Pancreas (tissue), 10 donors: ENCODE results near the gene B3GNT2. TPM values are rescaled to one million over a fixed set of nuclear protein-coding genes. Genes with fewer than 3 reads are reported as not detected.

Experiments used
- ATAC-seq, 4 donors: fragments of 200-7000 bp; cut with Tn5 transposase; one replicate each; pipeline versions ENCODE4 v1.8.0 to v1.9.1; 2020; ENCODE audit warnings: mild to moderate bottlenecking in 4 of 4, moderate library complexity in 4 of 4
- DNase-seq, 6 donors: peaks; one replicate each; pipeline ENCODE4 v3.0.0-alpha.2; 2020
- FAIRE-seq: peaks from 2 replicates; lab custom pipeline; 2012; peaks lifted over from hg19 to GRCh38; lab: Jason Lieb, UNC
- H3K27ac ChIP-seq, 4 donors: fragments of 200-600 bp; sonication (generic); 1 replicate in 3 of 4; 2 replicates in 1 of 4; pipeline versions ENCODE4 v1.5.0 to v1.8.0; 2020
- H3K27me3 ChIP-seq, 4 donors: fragments of 200-600 bp; one replicate each; pipeline ENCODE4 v1.8.0; 2021
- H3K36me3 ChIP-seq, 3 donors: fragments of 200-600 bp; sonication (generic) in 1 of 3; one replicate each; pipeline versions ENCODE4 v1.5.0 to v1.8.0; 2020 to 2021
- H3K4me1 ChIP-seq, 3 donors: fragments of 200-600 bp; one replicate each; pipeline ENCODE4 v1.8.0; 2021
- H3K4me3 ChIP-seq, 4 donors: fragments of 200-600 bp; sonication (generic) in 2 of 4; one replicate each; pipeline versions ENCODE4 v1.5.0 to v1.8.0; 2020 to 2021
- H3K9me3 ChIP-seq, 4 donors: fragments of 200-600 bp; one replicate each; pipeline ENCODE4 v1.8.0; 2021
- CTCF ChIP-seq, 4 donors: fragments of 200-600 bp; sonication (generic) in 3 of 4; IDR thresholded peaks; one replicate each; pipeline versions ENCODE4 v1.5.0 to v1.8.0; 2021; ENCODE audit warnings: antibody characterized with exemption in 4 of 4
- WGBS, 2 donors: extraction: QIAGEN DNeasy Blood & Tissue Kit; methylation state at CpG; one replicate each; pipeline ENCODE4 v1.1.7; 2013; 5-methylcytosine and 5-hydroxymethylcytosine counted together
- intact Hi-C, 3 donors: fragments of 100-400 bp; cut with DNase I; formaldehyde crosslinking; loops; one replicate each; pipeline versions ENCODE4 v1.11.1 to v1.14.2; 2022
- polyA plus RNA-seq, 2 donors: library from polyadenylated mRNA; stranded (reverse); fragments of 200-250 nt; gene quantifications; one replicate each; pipeline ENCODE4 v1.2.3, GENCODE V29; 2013
- total RNA-seq, 6 donors: library from RNA; stranded (reverse); fragmentation: NEBNext Ultra II Directional in 4 of 6; extraction: Animal tissue kit (Norgen Biotek cat#: 25700) in 4 of 6; gene quantifications; one replicate each; pipeline versions ENCODE4 v1.2.1 to v1.2.4, GENCODE V29; 2021 to 2023
- donor health status: healthy with polysubstance abuse.
- donor health status: DM: no; HTN: no; CAD: no; lungs with moderate emphysema.
- donor health status: DM: no; HTN: no; CAD: no.
- donor health status: control.
- donor health status: control.
- donor health status: Bipolar disorder and iron deficiency.
- donor health status: DM: yes; HTN: yes; CAD: no.
- donor health status: DM: no; HTN: no; CAD: no.
- donor health status: DM: no; HTN: no; CAD: no.
- donor health status: DM: yes; HTN: yes; CAD: no.

B3GNT2 gene
- total and polyA plus RNA-seq, 8 donors = 3.7 to 15.4 (median 11.2) TPM

DNA sequence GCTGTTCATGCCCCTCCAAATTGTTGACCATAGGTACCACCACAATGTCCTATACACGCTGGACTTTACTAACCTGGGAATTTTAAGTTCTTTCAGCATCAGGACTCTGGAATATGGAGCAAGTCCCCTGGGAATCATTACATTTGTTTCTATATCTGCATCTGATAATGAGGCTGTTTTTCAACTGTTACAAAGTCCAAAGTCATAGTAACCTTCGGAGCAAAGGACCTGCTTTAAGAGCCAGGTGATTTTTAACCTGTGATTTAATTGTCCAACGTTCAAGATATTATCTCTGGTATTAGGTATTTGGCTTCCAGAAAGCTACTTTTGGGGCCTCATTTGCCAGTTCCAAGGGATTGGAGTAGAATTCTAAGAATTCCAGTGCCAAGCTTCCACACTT, 7.5 kb upstream of the B3GNT2 start:
- WGBS, 2 donors = 14 to 20% methylated on average over 3 of the region's 3 CpGs
- peak; percentile 55 to 78 (median 66) for ATAC-seq
- H3K4me3 ChIP-seq = no peak overlapping the region
- DNase-seq = no peak
- H3K36me3 ChIP-seq = no peaks in the 10 kb centered on the region
- no peaks in the 10 kb centered on the region for H3K27me3 ChIP-seq
- H3K9me3 ChIP-seq = no peaks in the 10 kb centered on the region
- intact Hi-C loops = no loop called here
- no peak for FAIRE-seq
- TF ChIP-seq CTCF (IDR thresholded peaks at IDR 0.05) = no peak
- peak overlapping the region in 3 of 4 donors; percentile 39 to 71 (median 59) for H3K27ac ChIP-seq
- H3K4me1 ChIP-seq = peaks cover 25 to 29% (median 25%) of the 10 kb centered on the region in 3 donors

DNA sequence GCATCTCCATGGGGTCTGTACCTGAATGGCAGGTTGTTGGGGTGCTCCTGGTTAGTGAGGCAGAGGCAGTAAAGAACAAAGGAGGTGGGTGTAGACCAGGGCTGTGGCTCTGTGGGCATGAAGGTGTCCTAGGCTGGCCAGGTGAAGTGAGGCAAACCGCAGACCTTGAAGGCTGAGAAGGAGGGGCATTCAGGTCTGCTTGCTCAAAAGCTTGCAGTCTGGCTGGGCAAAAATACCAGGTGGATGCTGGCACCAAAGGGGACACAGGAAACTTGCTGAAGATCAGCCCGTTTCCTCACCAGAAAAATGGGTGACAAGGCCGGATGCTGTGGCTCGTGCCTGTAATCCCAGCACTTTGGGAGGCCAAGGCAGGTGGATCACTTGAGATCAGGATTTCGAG, 6.7 kb upstream of the B3GNT2 start:
- Histone ChIP-seq H3K27ac (peak overlapping the region; percentile 7 to 71 (median 49)), H3K27me3 (no peaks in the 10 kb centered on the region), H3K4me3 (no peak overlapping the region), H3K9me3 (no peaks in the 10 kb centered on the region), H3K4me1 (peaks cover 25 to 29% (median 25%) of the 10 kb centered on the region in 3 donors), H3K36me3 (no peaks in the 10 kb centered on the region)
- FAIRE-seq (no peak), ATAC-seq (peak; percentile 30 to 66 (median 36)), DNase-seq (peak in 4 of 6 donors; percentile 38 to 54 (median 50))
- no peak for TF ChIP-seq CTCF (IDR thresholded peaks at IDR 0.05)
- intact Hi-C loops = no loop called here
- WGBS, 2 donors = 39% methylated on average over 5 of the region's 5 CpGs

DNA sequence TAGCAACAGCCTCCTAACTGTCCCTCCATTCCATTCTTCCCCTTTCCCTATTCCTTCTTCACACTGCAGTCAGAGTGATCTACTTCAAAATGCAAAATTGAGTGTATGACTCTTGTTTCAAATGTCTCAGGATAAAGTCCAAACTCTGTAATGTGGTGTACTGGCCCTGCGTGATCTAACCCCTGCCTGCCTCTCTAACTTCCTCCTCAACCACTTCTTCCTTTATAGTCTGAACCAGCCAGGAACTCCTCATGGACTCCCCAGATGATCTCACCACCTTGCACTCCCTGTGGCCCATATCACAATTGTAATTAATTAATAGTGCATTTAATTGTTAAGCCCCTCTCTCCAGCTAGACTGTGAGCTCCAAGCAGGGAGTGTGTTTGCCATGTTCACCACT, 3.1 kb upstream of the B3GNT2 start:
- Histone ChIP-seq H3K27me3 (no peaks in the 10 kb centered on the region), H3K36me3 (no peaks in the 10 kb centered on the region), H3K4me3 (no peak overlapping the region), H3K9me3 (no peaks in the 10 kb centered on the region), H3K27ac (no peak overlapping the region), H3K4me1 (peaks cover 21 to 24% (median 23%) of the 10 kb centered on the region in 3 donors)
- intact Hi-C loops = no loop called here
- FAIRE-seq (no peak), DNase-seq (no peak), ATAC-seq (no peak)
- TF ChIP-seq CTCF (IDR thresholded peaks at IDR 0.05) = no peak
- WGBS, 2 donors = 86 to 100% methylated on average over 1 of the region's 1 CpG

DNA sequence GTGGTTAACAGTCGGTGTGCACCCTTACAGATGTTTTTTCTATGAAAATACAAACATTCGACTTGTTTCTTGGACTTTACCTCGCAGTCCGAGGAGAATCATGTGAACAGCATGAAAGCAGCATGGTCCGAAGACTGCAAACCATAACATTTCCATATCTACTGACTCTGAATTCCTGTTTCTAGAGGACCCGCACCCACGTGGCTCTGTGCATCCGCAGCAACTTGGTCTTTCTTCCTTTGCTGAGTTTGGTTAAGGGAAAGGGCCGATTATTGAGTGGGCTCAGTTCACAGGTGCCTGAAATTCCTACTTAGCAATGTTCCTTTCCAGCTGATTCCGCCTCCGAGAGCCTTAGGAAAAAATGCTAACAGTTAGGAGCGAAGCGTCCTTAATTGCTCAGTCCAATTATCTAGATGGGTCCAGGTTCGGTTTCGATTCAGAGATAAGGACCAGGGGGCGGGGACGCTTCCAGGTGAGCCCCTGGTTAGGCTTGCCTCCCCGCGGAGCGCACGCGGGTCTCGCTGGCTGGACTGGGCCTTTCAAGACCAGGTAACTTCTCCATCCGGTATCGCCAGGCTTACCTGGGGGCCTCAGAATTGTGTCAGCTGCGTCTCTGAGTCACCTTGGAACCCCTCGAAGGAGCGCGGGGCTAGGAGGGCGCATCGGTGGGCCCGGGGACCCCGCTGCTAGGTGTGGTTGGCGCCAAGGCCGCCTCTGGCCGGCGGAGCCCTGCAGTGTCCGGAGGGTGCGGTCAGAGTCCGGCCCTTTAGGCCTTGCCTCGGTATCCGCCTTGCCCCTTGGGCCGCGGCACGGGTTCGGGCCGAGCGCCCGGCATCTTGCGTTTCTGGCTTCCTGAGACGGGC, 1.1 kb upstream of the B3GNT2 start:
- FAIRE-seq = no peak
- Histone ChIP-seq H3K27me3 (no peaks in the 10 kb centered on the region), H3K4me3 (peak overlapping the region; percentile 68 to 97 (median 90)), H3K36me3 (no peaks in the 10 kb centered on the region), H3K9me3 (no peaks in the 10 kb centered on the region), H3K27ac (peak overlapping the region in 1 of 4 donors; percentile 94), H3K4me1 (peaks cover 12 to 19% (median 15%) of the 10 kb centered on the region in 3 donors)
- WGBS, 2 donors = 64 to 66% methylated on average over 51 of the region's 51 CpGs
- TF ChIP-seq CTCF (IDR thresholded peaks at IDR 0.05) = no peak
- DNase-seq = peak in 4 of 6 donors; percentile 24 to 73 (median 53)
- intact Hi-C loops = no loop called here
- peak in 1 of 4 donors; percentile 1 for ATAC-seq
